Measurements from ENCODE around the gene PIK3C2G. TPM values are rescaled to one million over a fixed set of nuclear protein-coding genes. Genes with fewer than 3 reads are reported as not detected.

PIK3C2G gene
- total and polyA plus RNA-seq, 4 donors = 0.11 to 4.8 (median 0.74) TPM; not detected in 1

DNA sequence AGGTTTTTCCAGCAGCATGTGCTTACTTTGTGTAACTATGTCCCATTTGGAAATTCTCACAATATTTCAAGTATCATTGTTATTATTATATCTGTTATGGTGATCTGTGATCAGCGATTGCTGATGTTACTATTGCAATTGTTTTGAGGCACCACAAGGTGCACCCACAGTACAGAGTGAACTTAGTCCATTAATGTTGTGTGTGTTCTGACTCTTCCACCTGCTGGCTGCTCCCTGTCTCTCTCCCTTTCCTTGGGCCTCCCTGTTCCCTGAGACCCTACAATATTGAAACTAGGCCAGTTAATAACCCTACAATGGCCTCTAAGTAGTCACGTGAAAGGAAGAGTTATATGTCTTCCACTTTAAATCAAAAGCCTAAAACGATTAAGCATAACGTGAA lies 153.9 kb downstream of the PIK3C2G start:
- Histone ChIP-seq H3K9ac (ENCODE audit: insufficient read depth in 1 of 2, low read length in 2 of 2) (no peak overlapping the region), H3K4me3 (no peak overlapping the region)
- 76 to 88% methylated on average over 4 of the region's 4 CpGs for WGBS, 2 donors

GRCh38 chr12:18416412-18416811 lies 155.1 kb downstream of the PIK3C2G start:
- Histone ChIP-seq H3K27me3 (ENCODE audit: control insufficient read depth in 3 of 3, insufficient read depth in 3 of 3, low read length in 2 of 3) (peaks cover 0 to 2% (median 0%) of the 10 kb centered on the region in 3 donors), H3K9ac (ENCODE audit: insufficient read depth in 1 of 2, low read length in 2 of 2) (no peak overlapping the region), H3K4me3 (no peak overlapping the region), H3K9me3 (ENCODE audit: control insufficient read depth in 4 of 4, insufficient read depth in 3 of 4, low read length in 3 of 4) (no peaks in the 10 kb centered on the region), H3K36me3 (ENCODE audit: control insufficient read depth in 4 of 4, insufficient read depth in 4 of 4, low read length in 4 of 4) (no peaks in the 10 kb centered on the region), H3K27ac (ENCODE audit: low read depth in 1 of 2, low read length in 1 of 2) (no peak overlapping the region), H3K4me1 (ENCODE audit: control insufficient read depth in 5 of 5, insufficient read depth in 5 of 5, low read length in 5 of 5) (no peaks in the 10 kb centered on the region)
- 88 to 93% methylated on average over 2 of the region's 2 CpGs for WGBS, 2 donors
- no peak for DNase-seq
- TF ChIP-seq, protein P1, sequence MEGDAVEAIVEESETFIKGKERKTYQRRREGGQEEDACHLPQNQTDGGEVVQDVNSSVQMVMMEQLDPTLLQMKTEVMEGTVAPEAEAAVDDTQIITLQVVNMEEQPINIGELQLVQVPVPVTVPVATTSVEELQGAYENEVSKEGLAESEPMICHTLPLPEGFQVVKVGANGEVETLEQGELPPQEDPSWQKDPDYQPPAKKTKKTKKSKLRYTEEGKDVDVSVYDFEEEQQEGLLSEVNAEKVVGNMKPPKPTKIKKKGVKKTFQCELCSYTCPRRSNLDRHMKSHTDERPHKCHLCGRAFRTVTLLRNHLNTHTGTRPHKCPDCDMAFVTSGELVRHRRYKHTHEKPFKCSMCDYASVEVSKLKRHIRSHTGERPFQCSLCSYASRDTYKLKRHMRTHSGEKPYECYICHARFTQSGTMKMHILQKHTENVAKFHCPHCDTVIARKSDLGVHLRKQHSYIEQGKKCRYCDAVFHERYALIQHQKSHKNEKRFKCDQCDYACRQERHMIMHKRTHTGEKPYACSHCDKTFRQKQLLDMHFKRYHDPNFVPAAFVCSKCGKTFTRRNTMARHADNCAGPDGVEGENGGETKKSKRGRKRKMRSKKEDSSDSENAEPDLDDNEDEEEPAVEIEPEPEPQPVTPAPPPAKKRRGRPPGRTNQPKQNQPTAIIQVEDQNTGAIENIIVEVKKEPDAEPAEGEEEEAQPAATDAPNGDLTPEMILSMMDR (IDR thresholded peaks at IDR 0.05; ENCODE audit: control extremely low read depth, extremely low read depth) = no peak
- no peak for ATAC-seq (ENCODE audit: insufficient read depth, low FRiP score)

More for the DNA sequence above, 153.9 kb downstream of the PIK3C2G start:
- TF ChIP-seq, protein P1 (IDR thresholded peaks at IDR 0.05; ENCODE audit: control extremely low read depth, extremely low read depth) = no peak
- H3K27ac ChIP-seq (ENCODE audit: low read depth in 1 of 2, low read length in 1 of 2) = no peak overlapping the region
- no peaks in the 10 kb centered on the region for H3K9me3 ChIP-seq (ENCODE audit: control insufficient read depth in 4 of 4, insufficient read depth in 3 of 4, low read length in 3 of 4)
- no peaks in the 10 kb centered on the region for H3K36me3 ChIP-seq (ENCODE audit: control insufficient read depth in 4 of 4, insufficient read depth in 4 of 4, low read length in 4 of 4)
- ATAC-seq (ENCODE audit: insufficient read depth, low FRiP score) (no peak), DNase-seq (no peak)
- no peaks in the 10 kb centered on the region for H3K4me1 ChIP-seq (ENCODE audit: control insufficient read depth in 5 of 5, insufficient read depth in 5 of 5, low read length in 5 of 5)
- no peaks in the 10 kb centered on the region for H3K27me3 ChIP-seq (ENCODE audit: control insufficient read depth in 3 of 3, insufficient read depth in 3 of 3, low read length in 2 of 3)

- DNase-seq (no peak), ATAC-seq (ENCODE audit: insufficient read depth, low FRiP score) (no peak)
- H3K36me3 ChIP-seq (ENCODE audit: control insufficient read depth in 4 of 4, insufficient read depth in 4 of 4, low read length in 4 of 4) = no peaks in the 10 kb centered on the region
- H3K27me3 ChIP-seq (ENCODE audit: control insufficient read depth in 3 of 3, insufficient read depth in 3 of 3, low read length in 2 of 3) = peaks cover 0 to 2% (median 0%) of the 10 kb centered on the region in 3 donors
- H3K4me3 ChIP-seq = no peak overlapping the region
- TF ChIP-seq, protein P1 (IDR thresholded peaks at IDR 0.05; ENCODE audit: control extremely low read depth, extremely low read depth) = no peak
- H3K9me3 ChIP-seq (ENCODE audit: control insufficient read depth in 4 of 4, insufficient read depth in 3 of 4, low read length in 3 of 4) = no peaks in the 10 kb centered on the region
- no peaks in the 10 kb centered on the region for H3K4me1 ChIP-seq (ENCODE audit: control insufficient read depth in 5 of 5, insufficient read depth in 5 of 5, low read length in 5 of 5)
- H3K27ac ChIP-seq (ENCODE audit: low read depth in 1 of 2, low read length in 1 of 2) = no peak overlapping the region
- H3K9ac ChIP-seq (ENCODE audit: insufficient read depth in 1 of 2, low read length in 2 of 2) = no peak overlapping the region
- WGBS, 2 donors = 78 to 85% methylated on average over 4 of the region's 4 CpGs
These were observed 158.0 kb downstream of the PIK3C2G start for GRCh38 chr12:18419311-18419710.

- no peak for DNase-seq
- no peak overlapping the region for H3K9ac ChIP-seq (ENCODE audit: insufficient read depth in 1 of 2, low read length in 2 of 2)
- no peak for ATAC-seq (ENCODE audit: insufficient read depth, low FRiP score)
- no peaks in the 10 kb centered on the region for H3K4me1 ChIP-seq (ENCODE audit: control insufficient read depth in 5 of 5, insufficient read depth in 5 of 5, low read length in 5 of 5)
- H3K27ac ChIP-seq (ENCODE audit: low read depth in 1 of 2, low read length in 1 of 2) = no peak overlapping the region
- TF ChIP-seq, protein P1 (IDR thresholded peaks at IDR 0.05; ENCODE audit: control extremely low read depth, extremely low read depth) = no peak
- H3K27me3 ChIP-seq (ENCODE audit: control insufficient read depth in 3 of 3, insufficient read depth in 3 of 3, low read length in 2 of 3) = peaks cover 0 to 2% (median 0%) of the 10 kb centered on the region in 3 donors
- WGBS, 2 donors = 58 to 76% methylated on average over 3 of the region's 3 CpGs
- no peaks in the 10 kb centered on the region for H3K36me3 ChIP-seq (ENCODE audit: control insufficient read depth in 4 of 4, insufficient read depth in 4 of 4, low read length in 4 of 4)
- H3K4me3 ChIP-seq = no peak overlapping the region
- no peaks in the 10 kb centered on the region for H3K9me3 ChIP-seq (ENCODE audit: control insufficient read depth in 4 of 4, insufficient read depth in 3 of 4, low read length in 3 of 4)
These were observed 160.5 kb downstream of the PIK3C2G start for GRCh38 chr12:18421867-18422266.

All from lung (tissue), 12 donors.